Gastrocnemius medialis (tissue), 4 donors: ENCODE data around the gene CAMK1G. TPM values are rescaled to one million over a fixed set of nuclear protein-coding genes. Genes with fewer than 3 reads are reported as not detected.

Experiments
- ATAC-seq, 2 donors: fragments of 150-250 bp; one replicate each; pipeline ENCODE4 v1.9.1; 2016
- DNase-seq, 2 donors: peaks; one replicate each; pipeline ENCODE4 v3.0.0-alpha.2; 2019
- H3K27ac ChIP-seq, 4 donors: fragments of 200-600 bp; sonication (generic); 1 replicate in 1 of 4; 2 replicates in 3 of 4; pipeline ENCODE4 v1.5.1; 2016 to 2018; ENCODE audit warnings: mild to moderate bottlenecking in 2 of 4, moderate library complexity in 1 of 4
- H3K27me3 ChIP-seq, 3 donors: fragments of 200-600 bp; sonication (generic) in 2 of 3; 1 replicate in 1 of 3; 2 replicates in 2 of 3; pipeline versions ENCODE4 v1.5.1 to v1.6.0; 2016 to 2019; ENCODE audit warnings: mild to moderate bottlenecking in 1 of 3, moderate library complexity in 1 of 3
- H3K36me3 ChIP-seq, 2 donors: fragments of 200-600 bp; sonication (generic) in 1 of 2; one replicate each; pipeline ENCODE4 v1.5.1; 2017 to 2018
- H3K4me1 ChIP-seq, 2 donors: fragments of 200-600 bp; sonication (generic) in 1 of 2; one replicate each; pipeline ENCODE4 v1.5.1; 2016 to 2017; ENCODE audit warnings: mild to moderate bottlenecking in 2 of 2
- H3K4me3 ChIP-seq, 4 donors: fragments of 200-600 bp; sonication (generic) in 3 of 4; 1 replicate in 1 of 4; 2 replicates in 3 of 4; pipeline ENCODE4 v1.5.1; 2016 to 2019; ENCODE audit warnings: mild to moderate bottlenecking in 2 of 4
- H3K9me3 ChIP-seq, 3 donors: fragments of 200-600 bp; sonication (generic) in 2 of 3; 1 replicate in 1 of 3; 2 replicates in 2 of 3; pipeline ENCODE4 v1.5.1; 2016 to 2019
- CTCF ChIP-seq, 5 experiments: fragments of 450-650 bp in 3 of 5; fragments of 200-600 bp in 2 of 5; sonication (generic) in 2 of 5; IDR thresholded peaks in 4 of 5; conservative IDR thresholded peaks in 1 of 5; 1 replicate in 4 of 5; 2 replicates in 1 of 5; pipeline ENCODE4 v1.5.1; 2016 to 2019; ENCODE audit warnings: antibody characterized with exemption in 5 of 5, mild to moderate bottlenecking in 3 of 5, moderate library complexity in 3 of 5
- POLR2A ChIP-seq, 2 donors: fragments of 450-650 bp; IDR thresholded peaks; one replicate each; pipeline ENCODE4 v1.6.1; 2017; ENCODE audit warnings: antibody characterized with exemption in 2 of 2, mild to moderate bottlenecking in 2 of 2, moderate library complexity in 2 of 2
- in situ Hi-C, 4 donors: fragments of 200-750 bp; cut with MboI; loops; one replicate each; pipeline versions ENCODE4 v1.15.0 to v1.8.0; 2017; ENCODE audit warnings: low sequenced_read_pairs in 4 of 4
- intact Hi-C: fragments of 100-400 bp; cut with DNase I; formaldehyde crosslinking; loops from one replicate; pipeline ENCODE4 v1.15.1; 2023; ENCODE audit warnings: low total_unique reads
- total RNA-seq, 4 donors: library from RNA; depleted of rRNA; stranded (reverse); fragments of >200 nt; gene quantifications; one replicate each; pipeline versions ENCODE4 v1.1.0 to v1.2.3, GENCODE V29; 2016

Gene CAMK1G
- total RNA-seq, 4 donors from 2014 or later: 0.16 TPM; not detected in 3

- Histone ChIP-seq H3K9me3 (no peaks in the 10 kb centered on the region), H3K4me3 (no peak overlapping the region), H3K4me1 (no peaks in the 10 kb centered on the region), H3K36me3 (no peaks in the 10 kb centered on the region), H3K27ac (no peak overlapping the region), H3K27me3 (no peaks in the 10 kb centered on the region)
- in situ Hi-C loops (loop anchor here in 1 of 4 donors (10.0 kb wide), 1 partner anchor 64 kb away; no protein-coding TSS in a partner anchor), intact Hi-C loops (no loop called here)
- DNase-seq (no peak), ATAC-seq (no peak)
- TF ChIP-seq POLR2A (IDR thresholded peaks at IDR 0.05) (no peak), CTCF (IDR thresholded peaks at IDR 0.05 in 4 of 5, conservative IDR thresholded peaks at IDR 0.05 in 1 of 5) (no peak)
These were observed 22.6 kb upstream of the CAMK1G start for GRCh38 chr1:209560952-209561351.

GRCh38 chr1:209561532-209561931 is 22.0 kb upstream of the CAMK1G start:
- intact Hi-C loops: no loop called here
- Histone ChIP-seq H3K4me1 (no peaks in the 10 kb centered on the region), H3K27me3 (no peaks in the 10 kb centered on the region), H3K4me3 (no peak overlapping the region), H3K36me3 (no peaks in the 10 kb centered on the region), H3K9me3 (no peaks in the 10 kb centered on the region), H3K27ac (no peak overlapping the region)
- no peak for DNase-seq
- TF ChIP-seq POLR2A (IDR thresholded peaks at IDR 0.05) (no peak), CTCF (IDR thresholded peaks at IDR 0.05 in 4 of 5, conservative IDR thresholded peaks at IDR 0.05 in 1 of 5) (no peak)
- in situ Hi-C loops: loop anchor here in 1 of 4 donors (10.0 kb wide), 1 partner anchor 63 kb away; no protein-coding TSS in a partner anchor
- no peak for ATAC-seq

GRCh38 chr1:209564849-209565248 is 18.7 kb upstream of the CAMK1G start:
- TF ChIP-seq CTCF (IDR thresholded peaks at IDR 0.05 in 4 of 5, conservative IDR thresholded peaks at IDR 0.05 in 1 of 5) (no peak), POLR2A (IDR thresholded peaks at IDR 0.05) (no peak)
- Histone ChIP-seq H3K4me1 (no peaks in the 10 kb centered on the region), H3K9me3 (no peaks in the 10 kb centered on the region), H3K36me3 (no peaks in the 10 kb centered on the region), H3K27me3 (no peaks in the 10 kb centered on the region), H3K4me3 (no peak overlapping the region), H3K27ac (no peak overlapping the region)
- no peak for DNase-seq
- no peak for ATAC-seq
- intact Hi-C loops (no loop called here), in situ Hi-C loops (loop anchor here in 1 of 4 donors (10.0 kb wide), 1 partner anchor 60 kb away; no protein-coding TSS in a partner anchor)

GRCh38 chr1:209565759-209566678 is 17.5 kb upstream of the CAMK1G start:
- ATAC-seq (peak; percentile 65 to 73), DNase-seq (peak; percentile 26 to 58)
- in situ Hi-C loops (loop anchor here in 1 of 4 donors (10.0 kb wide), 1 partner anchor 59 kb away; no protein-coding TSS in a partner anchor), intact Hi-C loops (no loop called here)
- Histone ChIP-seq H3K4me3 (no peak overlapping the region), H3K36me3 (no peaks in the 10 kb centered on the region), H3K4me1 (no peaks in the 10 kb centered on the region), H3K27ac (no peak overlapping the region), H3K9me3 (no peaks in the 10 kb centered on the region), H3K27me3 (peaks cover 0 to 3% (median 0%) of the 10 kb centered on the region in 3 donors)
- peak; percentile 21 to 67 (median 48) for TF ChIP-seq CTCF (IDR thresholded peaks at IDR 0.05 in 4 of 5, conservative IDR thresholded peaks at IDR 0.05 in 1 of 5)
- no peak for TF ChIP-seq POLR2A (IDR thresholded peaks at IDR 0.05)
